Dendritic cell treated with granulocyte-macrophage colony-stimulating factor and Interleukin-4, amounts not matched to agents 40 ng/mL and 50 ng/mL, for 4 days (primary cell): ENCODE results near the gene PPFIBP1.
"Not testable (repeated sequence)": the region's sequence is repeated elsewhere in the genome, so short reads cannot be mapped to it uniquely, and the experiment has no call there.

Experiments used
- H3K27ac Mint-ChIP-seq: one replicate; pipeline ENCODE4 v1.8.0; 2022; ENCODE audit warnings: mild to moderate bottlenecking, mixed read lengths
- H3K27me3 Mint-ChIP-seq: one replicate; pipeline ENCODE4 v1.8.0; 2022; ENCODE audit warnings: mild to moderate bottlenecking, mixed read lengths
- H3K36me3 Mint-ChIP-seq: one replicate; pipeline ENCODE4 v1.8.0; 2022; ENCODE audit warnings: low read depth, mixed read lengths
- H3K4me1 Mint-ChIP-seq: one replicate; pipeline ENCODE4 v1.8.0; 2022; ENCODE audit warnings: low read depth, mixed read lengths
- H3K4me3 Mint-ChIP-seq: one replicate; pipeline ENCODE4 v1.8.0; 2022; ENCODE audit warnings: mild to moderate bottlenecking, moderate library complexity, mixed read lengths
- H3K9me3 Mint-ChIP-seq: one replicate; pipeline ENCODE4 v1.8.0; 2022; ENCODE audit warnings: mixed read lengths
- intact Hi-C: fragments of 100-400 bp; cut with micrococcal nuclease; formaldehyde crosslinking; loops from one replicate; pipeline ENCODE4 v1.15.0; 2022

Gene PPFIBP1

GRCh38 chr12:27615331-27615891 is 91.4 kb downstream of the PPFIBP1 start:
- Mint-ChIP-seq H3K36me3 (peaks cover 14% of the 10 kb centered on the region), H3K27me3 (no peaks in the 10 kb centered on the region), H3K4me1 (peaks cover 29% of the 10 kb centered on the region), H3K4me3 (no peak overlapping the region), H3K27ac (no peak overlapping the region), H3K9me3 (no peaks in the 10 kb centered on the region)
- intact Hi-C loops: no loop called here

GRCh38 chr12:27616356-27617142 is 92.5 kb downstream of the PPFIBP1 start:
- Mint-ChIP-seq H3K4me3 (no peak overlapping the region), H3K4me1 (peaks cover 29% of the 10 kb centered on the region), H3K27me3 (no peaks in the 10 kb centered on the region), H3K9me3 (no peaks in the 10 kb centered on the region), H3K27ac (no peak overlapping the region), H3K36me3 (peaks cover 14% of the 10 kb centered on the region)
- intact Hi-C loops: no loop called here

- intact Hi-C loops: no loop called here
- peak overlapping the region; percentile 4 for H3K27ac Mint-ChIP-seq
- peaks cover 7% of the 10 kb centered on the region for H3K36me3 Mint-ChIP-seq
These were observed 94.8 kb downstream of the PPFIBP1 start for GRCh38 chr12:27618836-27619235.

GRCh38 chr12:27619308-27619707 is 95.3 kb downstream of the PPFIBP1 start:
- Mint-ChIP-seq H3K27me3 (no peaks in the 10 kb centered on the region), H3K4me1 (peaks cover 34% of the 10 kb centered on the region), H3K4me3 (no peak overlapping the region), H3K36me3 (peaks cover 4% of the 10 kb centered on the region), H3K27ac (no peak overlapping the region), H3K9me3 (no peaks in the 10 kb centered on the region)
- intact Hi-C loops: no loop called here

More at GRCh38 chr12:27618836-27619235, 94.8 kb downstream of the PPFIBP1 start:
- peaks cover 32% of the 10 kb centered on the region for H3K4me1 Mint-ChIP-seq
- no peak overlapping the region for H3K4me3 Mint-ChIP-seq
- H3K9me3 Mint-ChIP-seq: no peaks in the 10 kb centered on the region
- H3K27me3 Mint-ChIP-seq: no peaks in the 10 kb centered on the region

- Mint-ChIP-seq H3K4me3 (no peak overlapping the region), H3K27me3 (no peaks in the 10 kb centered on the region), H3K27ac (no peak overlapping the region), H3K36me3 (peaks cover 4% of the 10 kb centered on the region), H3K4me1 (peaks cover 34% of the 10 kb centered on the region), H3K9me3 (no peaks in the 10 kb centered on the region)
- intact Hi-C loops: no loop called here
These were observed 96.1 kb downstream of the PPFIBP1 start for GRCh38 chr12:27620121-27620520.

GRCh38 chr12:27622436-27623195 is 98.6 kb downstream of the PPFIBP1 start:
- Mint-ChIP-seq H3K27ac (no peak overlapping the region), H3K4me3 (no peak overlapping the region), H3K4me1 (peaks cover 26% of the 10 kb centered on the region), H3K36me3 (peaks cover 4% of the 10 kb centered on the region), H3K9me3 (no peaks in the 10 kb centered on the region), H3K27me3 (no peaks in the 10 kb centered on the region)
- intact Hi-C loops: no loop called here

GRCh38 chr12:27623645-27624044 is 99.6 kb downstream of the PPFIBP1 start:
- Mint-ChIP-seq H3K27ac (no peak overlapping the region), H3K4me3 (no peak overlapping the region), H3K27me3 (no peaks in the 10 kb centered on the region), H3K9me3 (no peaks in the 10 kb centered on the region), H3K4me1 (peaks cover 16% of the 10 kb centered on the region), H3K36me3 (no peaks in the 10 kb centered on the region)
- intact Hi-C loops: no loop called here

GRCh38 chr12:27624586-27624985 is 100.6 kb downstream of the PPFIBP1 start:
- H3K36me3 Mint-ChIP-seq: no peaks in the 10 kb centered on the region
- peaks cover 12% of the 10 kb centered on the region for H3K4me1 Mint-ChIP-seq
- no peak overlapping the region for H3K27ac Mint-ChIP-seq
- no peaks in the 10 kb centered on the region for H3K27me3 Mint-ChIP-seq
- no peak overlapping the region for H3K4me3 Mint-ChIP-seq
- intact Hi-C loops: no loop called here
- no peaks in the 10 kb centered on the region for H3K9me3 Mint-ChIP-seq

- no peaks in the 10 kb centered on the region for H3K27me3 Mint-ChIP-seq
- no peak overlapping the region for H3K27ac Mint-ChIP-seq
- intact Hi-C loops: no loop called here
- no peaks in the 10 kb centered on the region for H3K36me3 Mint-ChIP-seq
- peaks cover 5% of the 10 kb centered on the region for H3K4me1 Mint-ChIP-seq
- no peak overlapping the region for H3K4me3 Mint-ChIP-seq
- H3K9me3 Mint-ChIP-seq: no peaks in the 10 kb centered on the region
These were observed 103.3 kb downstream of the PPFIBP1 start for GRCh38 chr12:27627123-27627852.

GRCh38 chr12:27627853-27628469 is 104.0 kb downstream of the PPFIBP1 start:
- intact Hi-C loops, H3K4me1 Mint-ChIP-seq, H3K36me3 Mint-ChIP-seq, H3K27me3 Mint-ChIP-seq, H3K27ac Mint-ChIP-seq, H3K4me3 Mint-ChIP-seq, H3K9me3 Mint-ChIP-seq: not testable (repeated sequence)

GRCh38 chr12:27630219-27630618 is 106.2 kb downstream of the PPFIBP1 start:
- H3K4me1 Mint-ChIP-seq: peaks cover 17% of the 10 kb centered on the region
- H3K36me3 Mint-ChIP-seq, H3K27me3 Mint-ChIP-seq, H3K27ac Mint-ChIP-seq, H3K4me3 Mint-ChIP-seq, H3K9me3 Mint-ChIP-seq, intact Hi-C loops: not testable (repeated sequence)

- intact Hi-C loops: no loop called here
- Mint-ChIP-seq H3K4me3 (no peak overlapping the region), H3K36me3 (peaks cover 9% of the 10 kb centered on the region), H3K9me3 (no peaks in the 10 kb centered on the region), H3K27ac (no peak overlapping the region), H3K27me3 (no peaks in the 10 kb centered on the region), H3K4me1 (peaks cover 17% of the 10 kb centered on the region)
These were observed 107.4 kb downstream of the PPFIBP1 start for GRCh38 chr12:27631365-27631764.

GRCh38 chr12:27631813-27632491 is 107.9 kb downstream of the PPFIBP1 start:
- H3K36me3 Mint-ChIP-seq: peaks cover 14% of the 10 kb centered on the region
- H3K27me3 Mint-ChIP-seq: no peaks in the 10 kb centered on the region
- H3K4me3 Mint-ChIP-seq: no peak overlapping the region
- no peak overlapping the region for H3K27ac Mint-ChIP-seq
- H3K4me1 Mint-ChIP-seq: peaks cover 17% of the 10 kb centered on the region
- H3K9me3 Mint-ChIP-seq: no peaks in the 10 kb centered on the region
- intact Hi-C loops: no loop called here
